Activated CD4-positive, alpha-beta T cell treated with anti-CD3 and anti-CD28 coated beads for 24 hours (primary cell): Measurements from ENCODE around the gene FAS.

Experiments
- DNase-seq, 2 donors: peaks; one replicate each; pipeline ENCODE4 v3.0.0-alpha.2; 2020; ENCODE audit warnings: low read depth in 2 of 2

FAS gene

DNA sequence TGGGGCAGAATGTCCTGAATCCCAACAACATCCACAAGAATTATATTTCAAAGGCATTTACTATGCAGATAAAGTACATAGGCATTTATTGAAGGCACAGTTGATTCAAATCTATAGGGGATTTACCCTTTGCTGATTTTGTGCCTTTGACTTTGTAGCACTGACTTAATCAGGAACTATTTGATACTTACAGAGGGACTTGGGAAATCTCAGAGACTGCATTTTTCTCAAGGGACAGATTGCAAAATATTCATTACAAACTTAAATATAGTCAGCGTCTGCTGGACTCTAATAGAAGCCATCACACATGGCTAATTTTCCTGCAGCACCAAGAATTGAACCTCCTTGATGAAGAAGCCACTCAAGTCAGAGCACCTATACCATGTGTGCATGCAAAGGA is 44.9 kb downstream of the FAS start:
- no peak for DNase-seq

DNA sequence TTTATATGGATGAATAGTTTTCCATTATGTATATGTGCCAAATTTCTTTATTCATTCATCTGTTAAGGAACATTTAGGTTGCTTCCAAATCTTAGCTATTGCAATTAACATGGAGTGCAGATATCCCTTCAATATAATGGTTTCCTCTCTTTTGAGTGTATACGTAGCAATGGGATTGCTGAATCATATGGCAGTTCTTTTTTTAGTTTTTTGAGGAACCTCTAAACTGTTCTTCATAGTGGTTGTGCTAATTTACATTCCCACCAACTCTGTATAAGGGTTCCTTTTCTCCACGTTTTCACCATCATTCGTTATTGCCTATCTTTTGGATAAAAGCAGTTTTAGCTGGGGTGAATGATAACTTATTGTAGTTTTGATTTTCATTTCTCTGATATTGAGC is 46.5 kb downstream of the FAS start:
- no peak for DNase-seq

- no peak for DNase-seq
Measured at GRCh38 chr10:89042562-89042961, 52.0 kb downstream of the FAS start.

- DNase-seq = no peak
Measured at GRCh38 chr10:89043052-89043451, 52.5 kb downstream of the FAS start.

- DNase-seq = no peak
Measured at GRCh38 chr10:89047397-89047796, 56.8 kb downstream of the FAS start.

- DNase-seq = no peak
Measured at GRCh38 chr10:89051593-89051992, 61.0 kb downstream of the FAS start.

- no peak for DNase-seq
Measured at GRCh38 chr10:89053555-89053954, 63.0 kb downstream of the FAS start.

DNA sequence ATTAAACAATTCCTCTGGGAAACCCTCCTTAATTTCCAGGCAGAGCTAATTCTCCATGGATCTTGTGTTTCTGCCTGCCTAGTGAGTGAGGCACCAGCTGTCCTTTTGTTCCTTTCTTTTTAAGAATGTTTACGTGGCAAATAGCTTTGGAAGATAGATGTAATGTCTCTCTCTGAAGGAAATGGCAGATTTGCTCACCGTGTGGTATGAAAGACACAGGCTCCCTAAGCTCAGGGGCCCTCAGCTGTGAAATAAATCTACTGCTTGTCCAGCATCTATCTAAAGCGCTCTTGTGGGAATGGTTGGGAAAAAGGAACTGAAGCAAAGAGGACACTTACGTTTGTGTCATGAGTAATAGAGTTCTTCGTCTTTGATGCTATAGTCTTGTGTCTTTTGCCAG is 64.6 kb downstream of the FAS start:
- DNase-seq = no peak

DNA sequence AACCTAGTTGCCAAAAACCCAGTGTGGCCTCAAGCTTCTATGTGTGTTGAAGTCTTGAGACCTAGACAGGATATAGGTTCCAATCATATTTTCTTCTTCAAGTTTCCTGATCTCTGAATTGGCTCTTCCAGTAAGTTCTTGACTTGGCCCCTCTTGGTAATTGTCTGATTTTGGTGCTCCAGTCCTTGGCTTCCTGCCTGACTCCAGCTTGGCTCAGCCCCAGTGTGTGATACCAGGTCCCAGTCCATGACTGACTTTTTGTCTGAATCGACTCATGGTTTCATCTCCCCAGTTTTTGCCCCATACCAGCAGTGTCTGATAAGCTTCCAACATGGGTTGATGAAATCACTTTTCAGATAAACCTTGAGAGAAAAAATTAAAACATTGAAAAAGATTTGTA is 72.3 kb downstream of the FAS start:
- DNase-seq = no peak

- DNase-seq = no peak
Measured at GRCh38 chr10:89063465-89063864, 72.9 kb downstream of the FAS start.

DNA sequence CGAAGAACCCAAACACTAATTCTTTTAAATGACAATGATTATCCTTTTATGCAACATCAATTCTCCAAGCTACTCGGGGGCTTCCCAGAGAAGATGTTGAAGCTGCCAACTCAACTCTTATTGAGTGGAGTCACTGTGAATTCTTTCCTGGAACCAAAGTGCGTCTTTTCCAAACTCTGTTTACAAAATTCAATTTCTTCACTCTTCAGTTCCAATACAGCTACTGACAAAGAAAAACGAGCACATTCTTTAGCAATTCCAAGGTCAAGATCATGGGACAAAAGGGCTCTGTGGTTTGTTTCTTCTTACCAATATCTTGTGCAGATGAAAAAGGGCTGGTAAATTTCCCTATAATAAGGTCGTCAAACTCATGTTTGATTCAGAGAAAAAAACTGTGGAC is 74.2 kb downstream of the FAS start:
- DNase-seq = no peak
